MM.1S (cell line): Measurements from ENCODE around the gene CDKN2C.

Source experiments
- DNase-seq: peaks from one replicate; pipeline ENCODE4 v3.0.0-alpha.2; 2015
- H2AFZ ChIP-seq: fragments of 300-600 bp; sonication (generic); 2 replicates; pipeline ENCODE4 v1.6.0; 2016; ENCODE audit warnings: antibody characterized with exemption, low read length
- H3F3A ChIP-seq: fragments of 300-600 bp; sonication (generic); 2 replicates; pipeline ENCODE4 v1.6.1; 2016; ENCODE audit warnings: mild to moderate bottlenecking, antibody characterized with exemption, low read length, moderate library complexity, mixed read lengths; ENCODE audit not compliant: insufficient read depth
- H3K27ac ChIP-seq: fragments of 300-600 bp; sonication (generic); 2 replicates; pipeline ENCODE4 v1.5.1; 2016; ENCODE audit warnings: mild to moderate bottlenecking, low read length
- H3K27me3 ChIP-seq: fragments of 300-600 bp; sonication (generic); replicated peaks from 2 replicates; pipeline ENCODE4 v1.6.0; 2016; ENCODE audit warnings: low read length; ENCODE audit not compliant: insufficient read depth
- H3K36me3 ChIP-seq: fragments of 300-600 bp; sonication (generic); replicated peaks from 2 replicates; pipeline ENCODE4 v1.6.1; 2016; ENCODE audit warnings: mild to moderate bottlenecking, low read length, mixed read lengths; ENCODE audit not compliant: insufficient read depth
- H3K4me1 ChIP-seq: fragments of 300-600 bp; sonication (generic); 2 replicates; pipeline ENCODE4 v1.6.1; 2016; ENCODE audit warnings: low read length, mixed read lengths
- H3K4me2 ChIP-seq: fragments of 300-600 bp; sonication (generic); 2 replicates; pipeline ENCODE4 v1.6.0; 2016; ENCODE audit warnings: low read depth, low read length
- H3K4me3 ChIP-seq: fragments of 300-600 bp; sonication (generic); 2 replicates; pipeline ENCODE4 v1.5.1; 2016; ENCODE audit warnings: low read length, mixed read lengths
- H3K79me2 ChIP-seq: fragments of 300-600 bp; sonication (generic); 2 replicates; pipeline ENCODE4 v1.6.1; 2016; ENCODE audit warnings: mixed run types, low read length, mixed read lengths
- H3K9ac ChIP-seq: fragments of 300-600 bp; sonication (generic); 2 replicates; pipeline ENCODE4 v1.6.1; 2016; ENCODE audit warnings: low read length, mixed read lengths
- H3K9me2 ChIP-seq: fragments of 300-600 bp; sonication (generic); replicated peaks from 2 replicates; pipeline ENCODE4 v1.6.1; 2016; ENCODE audit warnings: mild to moderate bottlenecking, low read length, mixed read lengths; ENCODE audit not compliant: insufficient read depth
- H3K9me3 ChIP-seq: fragments of 300-600 bp; sonication (generic); replicated peaks from 2 replicates; pipeline ENCODE4 v1.6.1; 2016; ENCODE audit warnings: mild to moderate bottlenecking, low read length, mixed read lengths; ENCODE audit not compliant: insufficient read depth
- H4K20me1 ChIP-seq: fragments of 300-600 bp; sonication (generic); 2 replicates; pipeline ENCODE4 v1.6.1; 2016; ENCODE audit warnings: mild to moderate bottlenecking, low read length, moderate library complexity, mixed read lengths; ENCODE audit not compliant: insufficient read depth
- CTCF ChIP-seq: fragments of 300-600 bp; sonication (generic); IDR thresholded peaks from 2 replicates; pipeline ENCODE4 v1.5.1; 2016; ENCODE audit warnings: antibody characterized with exemption, low read length, mixed read lengths
- EZH2 ChIP-seq: fragments of 300-600 bp; sonication (generic); optimal IDR thresholded peaks from 2 replicates; pipeline ENCODE3; 2017; ENCODE audit warnings: low read depth, mild to moderate bottlenecking, antibody characterized with exemption, low read length, mixed read lengths
- EZH2phosphoT487 ChIP-seq: fragments of 300-600 bp; sonication (generic); IDR thresholded peaks from 2 replicates; pipeline ENCODE4 v1.6.1; 2018; ENCODE audit warnings: antibody characterized with exemption, low read length

Gene CDKN2C

GRCh38 chr1:50978144-50978851, 8.3 kb downstream of the CDKN2C start:
- Histone ChIP-seq H3K27me3 (no peaks in the 10 kb centered on the region), H3K4me3 (peak overlapping the region; percentile 66), H2AFZ (peak overlapping the region; percentile 69), H3K36me3 (no peaks in the 10 kb centered on the region), H3K9me3 (no peaks in the 10 kb centered on the region), H3K4me2 (peak overlapping the region; percentile 67), H3K9me2 (no peaks in the 10 kb centered on the region), H3K27ac (peak overlapping the region; percentile 39; the same call in 1 of the 2 replicates), H4K20me1 (no peaks in the 10 kb centered on the region), H3F3A (no peaks in the 10 kb centered on the region), H3K79me2 (no peaks in the 10 kb centered on the region), H3K9ac (peak overlapping the region; percentile 55; the same call in 1 of the 2 replicates), H3K4me1 (no peaks in the 10 kb centered on the region)
- TF ChIP-seq EZH2phosphoT487 (no peak), CTCF (no peak), EZH2 (no peak)
- DNase-seq = peak; percentile 52

GRCh38 chr1:50978852-50979781, 9.1 kb downstream of the CDKN2C start:
- H3K4me1 ChIP-seq = no peaks in the 10 kb centered on the region
- peak overlapping the region; percentile 69 for H2AFZ ChIP-seq
- peak overlapping the region; percentile 67 for H3K4me2 ChIP-seq
- peak overlapping the region; percentile 55; the same call in 1 of the 2 replicates for H3K9ac ChIP-seq
- TF ChIP-seq EZH2 = no peak
- H3K9me2 ChIP-seq = no peaks in the 10 kb centered on the region
- no peaks in the 10 kb centered on the region for H3K9me3 ChIP-seq
- peak overlapping the region; percentile 39; the same call in 1 of the 2 replicates for H3K27ac ChIP-seq
- H3K79me2 ChIP-seq = no peaks in the 10 kb centered on the region
- H3F3A ChIP-seq = no peaks in the 10 kb centered on the region
- H4K20me1 ChIP-seq = no peaks in the 10 kb centered on the region
- peak; percentile 46 for DNase-seq
- no peaks in the 10 kb centered on the region for H3K36me3 ChIP-seq
- peak overlapping the region; percentile 66 for H3K4me3 ChIP-seq
- H3K27me3 ChIP-seq = no peaks in the 10 kb centered on the region

- Histone ChIP-seq H3F3A (no peaks in the 10 kb centered on the region), H3K4me3 (no peak overlapping the region), H3K9ac (no peak overlapping the region), H4K20me1 (no peaks in the 10 kb centered on the region), H2AFZ (no peak overlapping the region), H3K36me3 (no peaks in the 10 kb centered on the region), H3K27me3 (no peaks in the 10 kb centered on the region), H3K4me1 (no peaks in the 10 kb centered on the region), H3K27ac (no peak overlapping the region), H3K9me2 (no peaks in the 10 kb centered on the region), H3K79me2 (no peaks in the 10 kb centered on the region), H3K9me3 (no peaks in the 10 kb centered on the region), H3K4me2 (no peak overlapping the region)
- no peak for DNase-seq
- TF ChIP-seq CTCF (no peak), EZH2phosphoT487 (no peak), EZH2 (no peak)
These were observed 9.9 kb downstream of the CDKN2C start for GRCh38 chr1:50979937-50980336.
